ENCODE measurements around the gene RAB38.

Gene RAB38

DNA sequence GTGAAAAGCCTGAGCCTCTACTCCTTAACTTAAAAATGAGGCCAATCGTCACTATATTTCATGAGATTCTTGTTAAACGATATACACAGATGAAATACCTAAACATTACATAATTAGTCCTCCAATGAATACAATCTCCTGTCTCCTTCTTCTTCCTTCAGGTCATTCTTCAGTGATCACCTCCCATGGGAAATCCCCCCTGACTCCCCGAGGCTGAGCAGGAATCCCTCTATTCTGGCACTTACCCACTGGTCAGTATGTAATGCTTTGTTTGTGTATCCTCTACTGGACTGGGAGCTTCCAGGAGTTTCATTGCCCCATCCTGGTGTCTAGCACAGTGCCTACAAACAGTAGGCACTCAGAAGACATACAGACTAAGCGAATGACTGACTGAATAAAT lies 52.3 kb downstream of the RAB38 start:
- TF ChIP-seq, protein P1, sequence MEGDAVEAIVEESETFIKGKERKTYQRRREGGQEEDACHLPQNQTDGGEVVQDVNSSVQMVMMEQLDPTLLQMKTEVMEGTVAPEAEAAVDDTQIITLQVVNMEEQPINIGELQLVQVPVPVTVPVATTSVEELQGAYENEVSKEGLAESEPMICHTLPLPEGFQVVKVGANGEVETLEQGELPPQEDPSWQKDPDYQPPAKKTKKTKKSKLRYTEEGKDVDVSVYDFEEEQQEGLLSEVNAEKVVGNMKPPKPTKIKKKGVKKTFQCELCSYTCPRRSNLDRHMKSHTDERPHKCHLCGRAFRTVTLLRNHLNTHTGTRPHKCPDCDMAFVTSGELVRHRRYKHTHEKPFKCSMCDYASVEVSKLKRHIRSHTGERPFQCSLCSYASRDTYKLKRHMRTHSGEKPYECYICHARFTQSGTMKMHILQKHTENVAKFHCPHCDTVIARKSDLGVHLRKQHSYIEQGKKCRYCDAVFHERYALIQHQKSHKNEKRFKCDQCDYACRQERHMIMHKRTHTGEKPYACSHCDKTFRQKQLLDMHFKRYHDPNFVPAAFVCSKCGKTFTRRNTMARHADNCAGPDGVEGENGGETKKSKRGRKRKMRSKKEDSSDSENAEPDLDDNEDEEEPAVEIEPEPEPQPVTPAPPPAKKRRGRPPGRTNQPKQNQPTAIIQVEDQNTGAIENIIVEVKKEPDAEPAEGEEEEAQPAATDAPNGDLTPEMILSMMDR (IDR thresholded peaks at IDR 0.05): no peak

DNA sequence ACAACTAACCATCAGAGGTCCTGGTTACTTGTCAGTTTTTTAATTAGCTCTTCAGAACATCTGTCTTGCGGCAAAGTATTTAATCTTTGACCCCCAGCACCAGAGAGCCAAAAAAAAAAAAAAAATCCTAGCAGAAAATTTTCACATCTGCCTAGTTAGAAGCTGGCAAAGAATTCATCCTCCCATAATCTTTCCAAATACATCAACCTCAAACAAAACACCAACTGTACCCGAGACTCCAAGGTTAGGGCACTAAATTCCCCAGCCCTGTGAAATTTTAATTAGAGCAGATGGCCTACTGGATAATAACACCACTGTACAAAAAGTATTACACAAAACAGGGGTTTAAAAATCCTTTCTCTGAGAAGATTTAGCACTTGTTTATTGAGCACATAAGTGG lies 55.7 kb downstream of the RAB38 start:
- H3K27ac ChIP-seq: no peak overlapping the region
- no peak overlapping the region for H3K4me3 ChIP-seq
- DNase-seq (ENCODE audit: low spot score): no peak
- TF ChIP-seq, protein P1 (IDR thresholded peaks at IDR 0.05): no peak

More for the DNA sequence above, 52.3 kb downstream of the RAB38 start:
- no peak for DNase-seq (ENCODE audit: low spot score)
- H3K27ac ChIP-seq: no peak overlapping the region
- no peak overlapping the region for H3K4me3 ChIP-seq

DNA sequence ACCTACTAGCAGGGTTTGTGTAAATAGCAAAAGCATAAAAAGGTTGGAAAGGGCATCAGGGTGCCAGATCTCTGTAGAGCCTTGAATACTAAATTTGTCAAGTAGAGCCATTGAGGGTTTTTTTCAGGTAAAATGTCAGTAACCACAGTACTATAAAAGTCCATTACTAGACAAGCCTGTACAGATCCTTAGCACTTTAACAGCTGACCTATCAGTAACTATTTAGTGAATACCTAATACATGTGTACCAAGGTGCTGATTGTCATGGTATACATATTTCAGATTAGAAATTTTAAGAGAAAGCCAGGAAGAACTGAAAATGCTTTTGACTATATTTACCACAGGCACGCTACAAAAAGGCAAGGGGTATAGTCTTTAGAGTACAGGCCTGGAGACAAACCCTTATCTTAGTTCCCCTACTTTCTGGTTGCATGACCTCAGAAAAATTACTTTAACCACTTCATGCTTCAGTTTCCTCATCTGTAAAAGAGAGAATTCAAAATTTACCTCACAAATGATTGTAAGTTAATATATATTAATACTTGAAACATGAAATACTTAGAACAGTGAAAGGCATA lies 57.9 kb downstream of the RAB38 start:
- no peak for DNase-seq (ENCODE audit: low spot score)
- Histone ChIP-seq H3K27ac (no peak overlapping the region), H3K4me3 (no peak overlapping the region)
- TF ChIP-seq, protein P1 (IDR thresholded peaks at IDR 0.05): no peak

DNA sequence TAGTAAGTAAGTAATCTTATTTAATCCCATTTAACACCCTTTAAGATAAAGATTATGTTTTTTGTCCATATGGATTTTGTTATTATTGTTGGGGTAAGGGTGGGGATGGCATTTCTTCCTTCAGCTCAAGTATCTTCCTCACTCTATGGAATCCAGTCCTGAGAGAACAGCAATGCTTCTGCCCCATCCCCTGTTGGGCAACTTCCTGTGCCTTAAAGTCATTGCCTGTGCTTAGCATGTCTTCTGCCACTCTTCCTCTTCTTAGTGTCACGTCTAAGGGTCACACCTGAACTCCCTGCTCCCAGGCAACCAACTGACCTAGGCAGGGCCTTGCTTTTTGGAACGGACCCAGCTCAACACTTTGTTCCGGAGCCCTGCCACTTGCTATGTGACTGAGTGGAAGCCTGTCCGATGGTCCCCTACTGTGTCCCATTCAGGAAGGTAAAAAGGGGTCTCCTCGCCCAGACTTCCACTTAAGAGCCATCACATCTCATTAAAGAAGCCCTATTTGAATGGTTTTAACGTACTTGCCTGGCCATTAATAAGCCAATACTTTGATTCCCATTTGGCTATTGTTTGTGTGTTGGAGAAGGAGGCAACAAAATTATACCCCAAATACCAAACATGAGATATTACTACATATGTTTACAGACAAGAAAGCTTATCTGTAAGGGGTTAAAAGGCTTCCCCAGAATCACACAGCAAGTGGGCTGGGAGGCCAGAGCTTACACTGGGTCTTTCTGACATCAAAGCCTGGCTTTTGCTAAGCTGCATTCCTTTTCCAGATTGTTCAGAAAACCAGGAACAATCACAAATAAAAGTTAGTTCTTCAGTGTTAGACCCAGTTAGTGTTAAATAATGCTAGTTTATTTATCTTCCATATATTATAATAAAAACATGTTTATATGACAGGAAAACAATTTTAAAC lies 59.2 kb downstream of the RAB38 start:
- DNase-seq (ENCODE audit: low spot score): no peak
- no peak overlapping the region for H3K27ac ChIP-seq
- no peak overlapping the region for H3K4me3 ChIP-seq
- TF ChIP-seq, protein P1 (IDR thresholded peaks at IDR 0.05): no peak

DNA sequence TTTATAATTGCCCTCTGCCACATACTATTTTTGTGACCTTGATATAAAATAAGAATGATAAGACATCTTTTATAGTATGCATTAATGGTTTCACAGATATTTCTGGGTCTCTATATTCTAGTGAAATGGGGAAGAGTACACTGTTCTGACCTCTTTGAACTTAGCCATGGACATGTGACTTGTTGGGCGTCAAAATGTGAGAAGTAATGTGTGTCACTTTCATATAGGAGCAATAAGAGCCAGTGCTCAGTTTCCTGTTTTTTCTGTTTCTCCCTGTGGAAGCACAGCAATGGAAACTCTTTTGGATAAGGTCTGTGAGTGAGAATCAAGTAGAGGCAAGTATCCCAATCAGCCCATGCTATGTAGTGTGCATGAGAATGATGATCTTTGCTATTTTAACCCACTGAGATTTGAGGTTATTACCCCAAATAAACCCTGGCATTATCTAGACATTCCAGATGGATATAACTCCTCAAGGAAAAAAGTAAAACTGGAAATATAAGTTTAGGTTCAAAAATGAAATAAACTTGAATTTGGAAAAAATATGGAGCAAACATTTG lies 60.7 kb downstream of the RAB38 start:
- H3K27ac ChIP-seq: no peak overlapping the region
- no peak overlapping the region for H3K4me3 ChIP-seq
- no peak for DNase-seq (ENCODE audit: low spot score)
- TF ChIP-seq, protein P1 (IDR thresholded peaks at IDR 0.05): no peak

DNA sequence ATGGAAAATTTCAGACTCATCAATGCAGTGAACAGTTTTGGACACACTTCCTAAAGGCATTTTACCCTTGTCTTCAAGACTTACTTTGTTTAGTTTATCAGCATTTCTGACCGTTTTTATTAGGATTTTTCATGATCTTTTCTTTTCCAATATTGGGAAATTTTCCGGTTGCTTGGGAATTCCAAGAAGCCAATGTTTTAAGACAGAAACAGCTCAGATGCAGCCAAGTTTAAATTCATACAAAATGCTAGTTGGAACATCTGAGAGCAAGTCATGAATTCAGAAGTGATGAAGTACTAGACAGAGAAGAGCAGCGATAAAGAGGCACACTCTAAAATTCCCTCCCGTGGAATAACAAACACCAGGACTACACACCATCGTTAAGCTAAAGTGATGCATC lies 68.6 kb downstream of the RAB38 start:
- Histone ChIP-seq H3K4me3 (no peak overlapping the region), H3K27ac (no peak overlapping the region)
- DNase-seq (ENCODE audit: low spot score): no peak
- TF ChIP-seq, protein P1 (IDR thresholded peaks at IDR 0.05): no peak

All from coronary artery (tissue), 2 donors.